Thoracic aorta (tissue), 2 donors: ENCODE data around the gene CSRNP2. TPM values are rescaled to one million over a fixed set of nuclear protein-coding genes. Genes with fewer than 3 reads are reported as not detected.

Source experiments
- ATAC-seq: fragments of 150-250 bp; one replicate; pipeline ENCODE4 v1.8.0; 2017; ENCODE audit warnings: low read depth; ENCODE audit not compliant: insufficient number of reproducible peaks, low FRiP score
- DNase-seq: peaks from one replicate; pipeline ENCODE4 v3.0.0-alpha.2; 2020; ENCODE audit warnings: low spot score
- H3K27ac ChIP-seq, 2 donors: fragments of 200-600 bp; sonication (generic); 1 replicate in 1 of 2; 2 replicates in 1 of 2; pipeline ENCODE4 v1.5.1; 2016; ENCODE audit warnings: mild to moderate bottlenecking in 2 of 2, moderate library complexity in 2 of 2
- H3K27me3 ChIP-seq: fragments of 200-600 bp; sonication (generic); replicated peaks from 2 replicates; pipeline ENCODE4 v1.6.0; 2016; ENCODE audit warnings: mild to moderate bottlenecking; ENCODE audit not compliant: insufficient read depth
- H3K36me3 ChIP-seq: fragments of 200-600 bp; sonication (generic); one replicate; pipeline ENCODE4 v1.5.1; 2016
- H3K4me1 ChIP-seq, 2 donors: fragments of 200-600 bp; sonication (generic); 1 replicate in 1 of 2; 2 replicates in 1 of 2; pipeline versions ENCODE4 v1.5.1 to v1.6.0; 2016; ENCODE audit warnings: low read depth in 2 of 2, mild to moderate bottlenecking in 1 of 2; ENCODE audit not compliant: control insufficient read depth in 1 of 2
- H3K4me3 ChIP-seq: fragments of 200-600 bp; sonication (generic); 2 replicates; pipeline ENCODE4 v1.5.1; 2016; ENCODE audit warnings: mild to moderate bottlenecking
- H3K9me3 ChIP-seq: fragments of 200-600 bp; sonication (generic); 2 replicates; pipeline ENCODE4 v1.5.1; 2016
- CTCF ChIP-seq: fragments of 200-600 bp; sonication (generic); IDR thresholded peaks from one replicate; pipeline ENCODE4 v1.5.1; 2019; ENCODE audit warnings: antibody characterized with exemption
- total RNA-seq, 2 donors: library from RNA; depleted of rRNA; stranded (reverse); fragments of >200 nt; gene quantifications; one replicate each; pipeline versions ENCODE4 v1.1.0 to v1.2.3, GENCODE V29; 2016

Gene CSRNP2, protein sequence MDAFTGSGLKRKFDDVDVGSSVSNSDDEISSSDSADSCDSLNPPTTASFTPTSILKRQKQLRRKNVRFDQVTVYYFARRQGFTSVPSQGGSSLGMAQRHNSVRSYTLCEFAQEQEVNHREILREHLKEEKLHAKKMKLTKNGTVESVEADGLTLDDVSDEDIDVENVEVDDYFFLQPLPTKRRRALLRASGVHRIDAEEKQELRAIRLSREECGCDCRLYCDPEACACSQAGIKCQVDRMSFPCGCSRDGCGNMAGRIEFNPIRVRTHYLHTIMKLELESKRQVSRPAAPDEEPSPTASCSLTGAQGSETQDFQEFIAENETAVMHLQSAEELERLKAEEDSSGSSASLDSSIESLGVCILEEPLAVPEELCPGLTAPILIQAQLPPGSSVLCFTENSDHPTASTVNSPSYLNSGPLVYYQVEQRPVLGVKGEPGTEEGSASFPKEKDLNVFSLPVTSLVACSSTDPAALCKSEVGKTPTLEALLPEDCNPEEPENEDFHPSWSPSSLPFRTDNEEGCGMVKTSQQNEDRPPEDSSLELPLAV
- 10 to 100 TPM; 30.9 to 43.4 TPM for total RNA-seq

- H3K27ac ChIP-seq: peak within 1 kb of the TSS; percentile 98
- DNase-seq: peak; percentile 88
- TF ChIP-seq CTCF: peak; percentile 23
- peaks cover 4 to 22% of the 10 kb centered on the region in 2 donors for H3K4me1 ChIP-seq
- no peaks in the 10 kb centered on the region for H3K36me3 ChIP-seq
- no peaks in the 10 kb centered on the region for H3K9me3 ChIP-seq
- H3K4me3 ChIP-seq: peak within 1 kb of the TSS; percentile 99
- H3K27me3 ChIP-seq: no peaks in the 10 kb centered on the region
- peak; percentile 90 for ATAC-seq
Observed at GRCh38 chr12:51083126-51083833, at the start of gene CSRNP2. TSS of gene CSRNP2 (minus strand) at chr12:51083596. CDS start at chr12:51076561, 7,035 bp downstream.

- Histone ChIP-seq H3K4me1 (no peaks in the 10 kb centered on the region), H3K9me3 (no peaks in the 10 kb centered on the region), H3K27ac (no peak overlapping the region), H3K4me3 (no peak overlapping the region), H3K36me3 (no peaks in the 10 kb centered on the region), H3K27me3 (no peaks in the 10 kb centered on the region)
- DNase-seq (no peak), ATAC-seq (no peak)
- TF ChIP-seq CTCF: no peak
Observed at GRCh38 chr12:51132693-51133092, 49.3 kb upstream of the CSRNP2 start.

DNA sequence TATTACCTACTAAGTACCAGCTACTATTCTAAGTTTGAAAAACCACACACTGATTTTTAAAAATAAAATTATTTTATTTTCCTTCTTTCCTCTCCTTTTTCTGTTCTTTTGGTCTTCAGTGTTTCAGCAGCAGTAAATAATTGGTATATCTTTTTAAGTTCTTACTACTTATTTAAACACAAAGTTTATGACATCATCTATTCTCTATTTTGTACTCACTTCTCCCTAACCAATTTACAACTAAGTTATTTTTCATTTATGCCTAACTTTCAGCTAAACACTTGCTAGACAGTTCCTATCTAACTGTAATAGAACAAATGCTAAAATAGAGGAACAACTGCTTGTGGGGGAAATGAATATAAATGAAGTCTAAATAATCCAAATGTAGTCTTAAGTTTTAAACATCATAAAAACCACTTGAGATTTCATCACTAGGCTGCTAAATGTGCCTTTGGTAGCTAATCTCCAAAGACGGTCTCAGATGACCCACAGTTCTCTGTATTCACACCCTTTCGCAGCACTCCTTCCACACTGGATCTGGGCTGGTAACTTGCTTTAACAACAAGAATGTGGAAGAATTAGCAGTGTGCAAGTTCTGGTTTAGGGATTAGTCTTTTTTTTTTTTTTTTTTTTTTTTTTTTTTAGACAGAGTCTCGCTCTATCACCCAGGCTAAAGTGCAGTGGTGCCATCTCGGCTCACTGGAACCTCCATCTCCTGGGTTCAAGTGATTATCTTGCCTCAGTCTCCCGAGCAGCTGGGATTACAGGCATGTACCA, 48.5 kb upstream of the CSRNP2 start:
- H3K9me3 ChIP-seq: no peaks in the 10 kb centered on the region
- H3K27me3 ChIP-seq: no peaks in the 10 kb centered on the region
- H3K4me3 ChIP-seq: no peak overlapping the region
- no peaks in the 10 kb centered on the region for H3K4me1 ChIP-seq
- H3K27ac ChIP-seq: no peak overlapping the region
- ATAC-seq (no peak), DNase-seq (no peak)
- no peaks in the 10 kb centered on the region for H3K36me3 ChIP-seq
- no peak for TF ChIP-seq CTCF

DNA sequence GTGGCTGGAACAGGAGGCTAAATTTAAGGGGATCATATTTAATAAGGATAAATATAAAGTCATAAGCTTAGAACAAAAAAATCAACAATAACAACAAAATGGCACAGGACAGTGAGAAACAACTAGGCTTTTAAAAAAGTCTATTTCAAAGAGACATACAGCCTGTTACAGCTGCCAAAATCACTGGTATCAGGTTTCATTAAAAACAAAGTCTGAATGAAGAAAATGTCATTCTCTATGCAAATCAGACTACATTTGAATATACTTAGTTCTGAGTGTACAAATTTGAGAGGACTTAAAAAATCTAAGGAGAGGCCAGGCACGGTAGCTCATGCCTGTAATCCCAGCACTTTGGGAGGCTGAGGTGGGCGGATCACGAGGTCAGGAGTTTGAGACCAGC, 45.5 kb upstream of the CSRNP2 start:
- Histone ChIP-seq H3K4me1 (no peaks in the 10 kb centered on the region), H3K4me3 (no peak overlapping the region), H3K36me3 (peaks cover 8% of the 10 kb centered on the region), H3K27ac (no peak overlapping the region), H3K27me3 (no peaks in the 10 kb centered on the region), H3K9me3 (no peaks in the 10 kb centered on the region)
- DNase-seq: no peak
- TF ChIP-seq CTCF: no peak
- ATAC-seq: no peak
